Measurements from ENCODE around the gene RAD23A.
"Not testable (repeated sequence)": the region's sequence is repeated elsewhere in the genome, so short reads cannot be mapped to it uniquely, and the experiment has no call there.

The RAD23A gene

DNA sequence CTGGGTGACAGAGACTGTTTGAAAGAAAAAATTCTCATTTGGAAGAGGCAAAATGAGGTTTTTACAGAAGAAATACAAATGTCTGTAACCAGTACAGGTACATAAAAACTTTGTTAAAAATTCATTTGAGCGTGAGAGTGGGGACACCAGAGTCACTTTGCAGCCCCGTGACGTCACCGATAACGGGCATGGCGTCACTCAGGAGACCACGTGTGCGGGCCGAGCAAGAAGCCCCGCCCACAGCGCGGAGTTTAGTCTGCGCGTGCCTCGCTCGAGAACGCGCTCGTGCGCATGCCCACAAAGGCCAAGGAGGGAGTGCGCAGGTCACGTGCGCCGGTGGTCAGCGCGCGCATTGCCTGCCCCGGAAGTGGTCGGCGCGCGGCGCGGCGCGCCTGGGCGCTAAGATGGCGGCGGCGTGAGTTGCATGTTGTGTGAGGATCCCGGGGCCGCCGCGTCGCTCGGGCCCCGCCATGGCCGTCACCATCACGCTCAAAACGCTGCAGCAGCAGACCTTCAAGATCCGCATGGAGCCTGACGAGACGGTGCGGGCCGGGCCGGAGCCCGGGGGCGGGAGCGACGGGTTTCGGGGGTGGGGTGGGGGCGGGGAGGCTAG is at the start of gene RAD23A:
RAD23A (plus strand) TSS at position 384 of the 613 bp plus-strand sequence; CDS start at position 471, 87 bp downstream.
- DNase-seq: peak; percentile 99

DNA sequence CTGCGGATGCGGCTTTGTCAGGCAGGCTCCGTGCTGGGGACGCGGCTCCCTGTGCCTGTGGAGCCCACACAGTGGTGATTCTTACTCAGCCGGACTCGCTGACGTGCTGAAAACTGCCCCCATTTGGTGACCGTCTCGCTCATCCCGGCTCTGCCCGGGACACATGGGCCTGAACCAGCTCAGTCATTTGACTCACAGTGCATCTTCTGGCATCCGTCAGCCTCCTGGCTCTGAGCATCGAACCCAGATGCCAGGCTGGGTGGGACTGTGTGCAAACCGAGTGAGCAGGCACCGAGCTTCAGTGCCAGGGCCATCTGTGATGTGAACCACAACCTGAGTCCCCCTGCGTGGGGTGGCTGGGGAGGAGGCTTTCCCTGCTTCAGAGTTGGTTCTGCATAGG is 49.2 kb upstream of the RAD23A start:
- no peak for DNase-seq

DNA sequence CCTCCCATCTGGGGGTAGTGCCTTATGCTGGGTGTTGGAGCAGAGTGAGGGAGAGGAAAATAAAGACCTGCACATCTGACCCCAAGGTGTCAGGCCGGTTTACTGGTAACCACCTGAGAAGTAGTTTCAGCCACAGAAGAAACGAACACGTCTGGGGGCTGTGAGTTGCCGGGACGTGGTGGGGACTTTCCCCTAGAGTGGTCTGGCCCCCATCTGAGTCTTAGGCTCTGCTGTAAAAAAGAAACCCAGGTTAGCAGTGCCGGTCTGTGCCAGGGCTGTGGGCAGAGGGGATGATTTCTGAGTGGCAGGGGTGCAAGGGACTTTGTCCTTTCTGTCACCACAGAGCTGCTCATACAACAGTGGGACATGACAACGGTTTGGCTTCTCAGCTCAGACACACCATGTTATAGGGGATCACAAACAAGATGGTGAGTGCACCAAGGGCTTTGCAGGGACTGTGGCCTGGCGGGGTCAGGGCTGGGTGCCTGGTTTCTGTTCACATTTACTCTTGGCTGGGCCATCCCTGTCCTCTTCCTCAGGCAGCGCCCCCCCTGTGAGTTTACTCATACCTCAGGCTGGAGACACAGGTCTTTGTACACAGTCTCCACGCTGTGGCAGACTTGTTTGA is 45.7 kb upstream of the RAD23A start:
- DNase-seq: no peak

DNA sequence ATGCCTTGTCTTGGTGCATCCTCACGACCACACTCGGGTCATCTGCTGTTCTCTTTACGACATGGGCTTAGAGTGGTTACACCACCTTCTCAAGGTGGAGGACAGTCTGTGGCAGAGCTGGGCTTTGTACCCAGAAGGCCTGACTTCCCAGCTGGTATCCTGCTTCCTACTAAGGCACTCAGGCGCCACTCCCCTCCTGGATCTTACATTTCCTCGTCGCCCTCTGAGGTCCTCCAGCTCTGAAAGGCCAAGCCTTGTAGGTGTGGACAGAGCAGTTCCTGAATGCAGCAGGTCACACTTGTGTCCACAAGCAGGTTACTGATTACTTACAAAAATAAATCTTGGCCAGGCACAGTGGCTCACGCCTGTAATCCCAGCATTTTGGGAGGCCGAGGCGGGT is 38.5 kb upstream of the RAD23A start:
- DNase-seq: no peak

DNA sequence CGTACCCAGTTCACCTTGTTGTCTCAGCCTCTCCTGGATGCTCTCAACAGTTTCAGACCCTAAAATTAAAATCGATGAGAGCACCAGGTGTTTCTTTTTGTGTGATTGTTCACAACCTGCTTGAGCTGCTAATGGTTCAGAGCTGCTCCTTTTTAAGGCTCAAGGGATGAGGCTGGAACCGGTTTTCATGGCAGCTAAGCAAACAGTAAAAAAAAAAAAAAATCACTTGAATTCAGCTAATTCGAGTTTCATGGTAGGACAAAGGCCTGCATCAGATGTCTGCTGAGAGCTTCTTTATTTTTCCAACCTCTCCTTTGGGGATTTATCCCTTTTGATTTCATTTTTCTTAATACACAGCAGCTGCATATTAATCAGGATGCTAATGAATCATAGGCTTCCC is 33.1 kb upstream of the RAD23A start:
- DNase-seq: no peak

DNA sequence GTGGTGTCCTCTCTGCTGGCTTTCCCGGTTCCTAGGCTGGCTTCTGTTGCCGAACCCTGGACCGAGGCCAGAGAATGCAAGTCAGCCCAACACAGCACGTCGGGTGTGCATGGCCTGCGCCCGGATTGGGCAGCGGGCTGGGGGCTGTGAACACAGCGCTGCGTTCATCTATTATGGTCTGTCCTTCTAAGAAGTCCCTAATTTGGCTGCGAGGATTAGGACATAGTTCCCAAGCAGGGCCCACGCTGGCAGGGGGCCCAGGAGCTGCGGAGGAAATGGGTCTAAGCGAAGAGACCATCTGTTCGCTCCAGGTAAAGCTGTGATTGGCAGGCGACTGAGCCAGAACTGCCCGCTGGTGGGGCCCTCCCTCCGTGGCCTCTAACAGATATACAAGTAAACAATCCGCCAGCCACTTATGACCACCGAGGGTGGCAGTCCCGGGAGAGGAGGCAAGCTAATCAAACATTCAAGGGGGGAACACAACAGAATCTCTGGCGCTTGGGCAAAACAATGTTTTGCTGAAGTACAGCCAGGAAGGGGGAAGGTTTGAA is 32.6 kb upstream of the RAD23A start:
- DNase-seq: no peak

DNA sequence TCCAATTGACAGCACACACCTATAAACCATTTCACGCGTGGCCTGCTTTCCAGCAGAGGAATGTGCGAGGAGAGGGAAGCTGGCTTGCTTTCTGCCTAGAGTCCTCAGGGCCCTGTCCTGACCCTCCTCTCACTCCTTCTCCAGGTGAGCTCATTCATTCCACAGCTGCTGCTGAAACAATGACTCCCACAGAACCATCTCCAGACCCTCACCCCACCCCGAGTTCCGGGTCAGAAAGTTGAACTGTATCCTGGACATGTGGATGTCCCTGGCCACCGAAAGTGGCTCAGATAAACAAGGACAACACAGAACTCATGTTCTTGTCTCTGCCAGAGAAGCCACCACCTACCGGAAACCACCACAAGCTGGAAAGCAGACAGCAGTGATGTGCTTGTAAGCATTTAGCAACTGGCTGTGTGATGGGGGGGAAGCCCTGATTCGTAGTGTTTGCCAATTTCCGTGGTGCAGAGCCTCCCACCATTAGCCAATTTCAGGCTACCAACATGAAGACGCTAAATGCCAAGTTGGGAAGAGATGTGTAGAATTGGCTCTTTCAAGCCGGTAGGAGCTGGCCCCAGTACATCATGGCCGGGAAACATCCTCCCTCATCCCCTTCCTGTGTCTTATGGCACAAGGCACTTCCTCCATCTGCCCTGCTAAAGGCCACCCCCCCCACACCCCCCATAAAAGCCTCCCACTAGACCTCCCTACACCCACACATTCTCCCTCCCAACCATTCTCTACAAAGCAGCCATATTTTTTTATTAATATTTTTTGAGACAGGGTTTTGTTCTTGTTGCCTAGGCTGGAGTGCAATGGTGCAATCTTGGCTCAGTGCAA is 31.6 kb upstream of the RAD23A start:
- peak; percentile 65 for DNase-seq

DNA sequence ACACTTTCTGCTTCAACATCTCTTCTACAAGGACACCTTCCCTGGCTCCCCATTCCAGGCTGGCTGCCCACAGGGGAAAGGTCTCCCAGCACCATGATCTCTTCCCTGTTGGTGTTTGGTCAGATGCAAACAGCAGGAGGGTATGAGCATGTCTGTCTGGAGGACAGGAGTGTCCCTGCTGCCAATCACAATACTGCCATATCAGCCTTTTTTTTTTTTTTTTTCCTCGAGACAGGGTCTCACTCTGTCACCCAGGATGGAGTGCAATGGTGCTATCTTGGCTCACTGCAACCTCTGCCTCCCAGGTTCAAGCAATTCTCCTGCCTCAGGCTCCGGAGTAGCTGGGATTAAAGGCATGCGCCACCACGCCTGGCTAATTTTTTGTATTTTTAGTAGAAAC is 29.8 kb upstream of the RAD23A start:
- not testable (repeated sequence) for DNase-seq

DNA sequence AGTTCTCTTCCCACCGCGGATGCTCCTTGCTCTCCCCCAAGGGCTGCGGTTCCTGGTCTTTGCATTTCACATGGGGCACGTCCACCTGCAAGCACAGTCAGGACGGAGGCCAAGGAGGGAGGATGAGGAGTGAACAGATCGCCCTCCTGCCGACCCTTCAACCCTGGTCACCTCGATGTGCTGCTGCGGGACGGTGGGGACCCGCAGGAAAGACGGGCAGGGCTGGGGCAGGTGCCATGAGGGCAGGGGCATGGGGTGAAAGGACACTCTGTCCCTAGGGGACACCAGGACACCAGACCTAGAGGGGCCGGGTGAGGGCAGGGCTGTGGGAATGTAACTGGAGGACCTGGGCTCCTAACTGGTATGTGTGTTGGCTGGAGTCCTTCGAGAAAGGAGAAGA is 27.4 kb upstream of the RAD23A start:
- no peak for DNase-seq

DNA sequence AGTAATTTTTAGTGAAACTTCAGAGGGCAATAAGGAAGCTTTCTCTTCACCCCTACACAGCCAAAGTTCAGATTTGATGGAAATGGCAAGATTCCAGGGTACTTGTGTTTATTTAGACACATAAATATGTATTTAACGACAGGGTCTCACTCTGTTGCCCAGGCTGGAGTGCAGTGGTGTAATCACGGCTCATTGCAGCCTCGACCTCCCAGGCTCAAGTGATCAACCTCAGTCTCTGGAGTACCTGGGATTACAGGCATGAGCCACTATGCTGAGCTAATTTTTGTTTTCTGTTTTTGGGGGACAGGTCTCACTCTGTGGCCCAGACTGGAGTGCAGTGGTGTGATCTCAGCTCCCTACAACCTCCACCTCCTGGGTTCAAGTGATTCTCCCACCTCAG is 24.6 kb upstream of the RAD23A start:
- no peak for DNase-seq

DNA sequence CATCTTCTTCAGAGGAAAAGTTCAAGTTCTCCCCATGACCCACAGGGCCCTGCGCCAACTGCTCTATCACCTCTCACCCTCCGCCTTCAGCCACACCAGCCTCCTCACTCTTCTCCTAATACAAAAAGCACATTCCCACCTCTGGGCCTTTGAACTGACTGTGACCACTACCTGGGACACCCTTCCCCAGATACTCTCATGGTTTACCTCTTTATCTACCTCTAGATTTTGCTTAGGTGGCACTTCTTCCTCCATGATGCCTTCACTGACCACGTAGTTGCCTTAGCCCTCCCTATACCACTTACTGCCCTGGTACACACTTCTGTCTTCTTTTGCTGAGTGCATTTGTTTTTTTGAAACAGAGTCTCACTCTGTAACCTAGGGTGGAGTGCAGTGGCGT is 22.7 kb upstream of the RAD23A start:
- no peak for DNase-seq

DNA sequence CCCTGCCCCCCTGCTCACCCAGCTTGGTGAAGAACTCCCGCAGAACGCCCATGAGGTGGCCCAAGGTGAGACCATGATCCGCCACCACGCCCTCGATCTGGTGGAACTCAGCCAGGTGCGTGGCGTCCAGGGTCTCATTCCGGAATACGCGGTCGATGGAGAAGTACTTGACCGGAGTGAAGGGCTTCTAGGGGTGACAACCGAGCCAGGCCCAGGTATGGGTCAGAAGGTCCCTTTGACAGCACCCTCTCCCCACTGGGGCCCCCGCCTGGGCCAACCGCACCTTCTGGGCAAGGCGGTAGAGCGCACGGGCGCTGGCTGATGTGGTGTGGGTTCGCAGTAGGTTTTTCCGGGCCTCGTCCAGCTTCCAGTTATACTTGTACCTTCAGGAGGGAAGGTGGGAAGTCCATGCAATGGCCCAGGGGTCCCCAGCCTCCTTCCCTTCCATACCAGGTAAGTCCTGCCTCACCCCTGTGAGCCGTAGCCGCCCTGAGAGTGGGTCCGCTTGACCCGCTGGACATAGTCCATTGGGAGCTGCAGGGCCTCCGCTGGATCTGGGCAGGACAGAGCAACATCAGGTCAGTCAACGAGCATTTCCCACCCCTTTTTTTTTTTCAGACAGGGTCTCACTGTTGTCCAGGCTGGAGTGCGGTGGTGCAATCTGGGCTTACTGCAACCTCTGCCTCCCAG is 20.9 kb upstream of the RAD23A start:
- DNase-seq: no peak

DNA sequence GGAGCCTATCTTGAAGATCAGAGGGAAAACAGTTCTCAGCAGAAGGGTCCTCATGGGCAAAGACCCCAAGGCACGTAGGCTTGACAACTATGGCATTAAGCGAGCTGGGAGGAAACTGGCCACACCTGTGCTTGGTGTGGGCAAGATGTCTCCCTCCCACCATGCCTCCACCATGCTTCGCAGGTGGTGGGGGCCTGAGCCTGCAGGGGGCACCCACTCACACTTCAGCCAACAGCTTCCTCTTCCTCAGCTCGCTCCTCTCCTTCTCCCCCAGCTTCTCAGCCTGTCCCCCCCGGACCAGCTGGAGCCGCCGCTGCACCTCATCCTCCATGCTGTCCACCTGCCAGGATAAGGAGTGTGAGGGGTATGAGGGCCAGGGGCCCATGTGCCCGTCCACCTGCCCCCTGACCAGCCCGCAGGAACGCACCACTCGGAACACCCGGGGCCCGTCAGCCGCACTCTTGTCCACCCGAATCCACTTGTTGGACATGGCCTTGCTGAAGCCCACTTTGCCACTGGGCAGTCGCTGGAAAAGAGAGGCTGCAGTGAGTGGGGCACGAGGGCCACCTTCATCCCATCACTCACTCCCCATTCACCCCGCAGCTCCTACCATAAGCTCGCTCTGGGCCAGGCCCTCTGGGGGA is 15.5 kb upstream of the RAD23A start:
- DNase-seq: no peak

DNA sequence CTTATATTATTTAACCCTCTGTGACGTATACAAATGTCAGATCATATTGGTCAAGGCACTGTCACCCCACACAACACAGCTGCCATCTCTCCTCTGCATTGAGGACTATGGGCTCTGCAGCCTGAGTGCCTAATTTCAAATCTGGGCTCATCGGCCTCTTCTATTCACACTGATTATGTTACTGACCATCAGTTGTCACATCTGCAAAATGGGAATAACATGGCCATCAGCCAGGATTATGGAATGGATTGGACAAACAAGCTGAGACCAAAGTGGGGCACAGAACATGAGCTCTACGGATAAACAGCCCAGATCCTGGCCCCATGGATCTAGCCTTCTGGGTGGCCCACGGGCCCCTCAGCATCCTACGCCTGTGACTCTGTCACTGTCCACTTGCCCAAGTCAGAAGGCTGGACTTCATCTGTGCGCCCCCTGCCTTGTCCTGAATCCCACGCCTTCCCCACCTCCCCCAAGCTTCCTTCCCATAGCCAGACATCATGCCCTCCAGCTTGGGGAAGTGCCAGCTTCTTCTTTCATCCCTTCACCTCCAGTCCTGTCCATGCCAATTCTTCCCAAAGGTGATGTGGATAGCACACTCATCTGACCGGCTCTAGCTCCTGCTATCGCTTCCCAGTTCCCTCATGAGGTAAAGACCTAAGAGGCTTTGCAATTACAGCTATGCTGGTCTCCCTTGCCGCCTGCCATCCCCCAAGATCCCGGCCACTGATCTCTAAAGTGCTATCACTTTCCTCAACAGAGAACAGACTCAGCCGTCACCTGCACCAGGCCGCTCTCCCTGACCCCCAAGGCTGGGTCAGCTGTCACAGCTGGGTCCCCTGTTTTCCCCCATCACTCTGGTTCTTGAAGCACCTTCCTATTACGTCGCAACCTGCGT is 13.0 kb upstream of the RAD23A start:
- no peak for DNase-seq

DNA sequence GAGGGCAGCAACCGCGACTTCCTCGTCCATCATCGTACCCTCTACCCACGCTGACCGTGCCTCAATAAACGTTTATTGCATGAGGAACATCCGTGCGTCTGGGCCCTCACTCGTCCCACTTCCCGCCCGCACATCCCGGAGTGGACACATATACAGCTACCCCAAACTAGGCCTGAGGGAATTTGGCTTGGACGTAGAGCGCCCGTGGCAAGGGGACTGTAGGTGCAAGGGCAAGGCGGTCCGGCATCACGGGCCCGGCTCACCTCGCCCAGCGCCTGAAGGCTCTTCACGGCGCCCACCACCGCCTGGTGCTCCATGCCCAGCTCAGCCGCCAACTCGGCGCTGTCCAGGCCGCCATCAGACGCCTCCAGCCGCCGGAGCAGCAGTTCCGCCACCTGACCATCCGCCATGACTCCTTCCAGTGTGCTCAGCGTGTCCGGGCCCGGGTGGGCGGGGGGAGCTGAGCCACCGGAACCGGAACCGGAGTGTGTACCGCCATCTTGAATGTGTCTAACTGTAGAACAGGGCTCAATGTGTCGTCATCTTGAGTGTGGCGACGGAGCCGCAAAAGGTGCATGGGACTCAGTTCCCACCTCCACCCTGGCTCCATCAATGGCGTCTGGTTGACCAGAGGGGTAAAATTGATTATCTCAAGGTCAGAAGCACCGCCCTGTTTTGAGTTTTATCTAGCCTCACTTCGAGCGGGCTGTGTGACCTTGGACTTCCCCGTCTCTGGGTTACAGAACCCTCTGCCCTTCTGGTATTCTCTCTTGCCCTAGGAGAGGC is 12.2 kb upstream of the RAD23A start, which contains the start of gene FARSA:
FARSA (minus strand) TSS at position 425 of the 786 bp plus-strand sequence; CDS start at position 410, 15 bp downstream.
- DNase-seq: peak; percentile 90

DNA sequence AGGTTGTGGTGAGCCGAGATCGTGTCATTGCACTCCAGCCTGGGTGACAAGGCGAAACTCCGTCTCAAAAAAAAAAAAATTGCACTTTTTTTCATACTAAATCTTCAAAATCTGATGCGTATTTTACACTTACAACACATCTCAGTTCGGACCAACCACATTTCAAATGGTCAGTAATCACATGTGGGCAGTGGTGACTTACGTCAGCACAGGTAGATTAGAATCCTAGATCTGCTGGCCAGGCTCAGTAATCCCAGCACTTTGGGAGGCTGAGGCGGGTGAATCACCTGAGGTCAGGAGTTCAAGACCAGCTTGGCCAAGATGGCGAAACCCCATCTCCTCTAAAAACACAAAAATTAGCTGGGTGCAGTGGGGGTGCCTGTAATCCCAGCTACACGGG is 10.6 kb upstream of the RAD23A start:
- DNase-seq: no peak

DNA sequence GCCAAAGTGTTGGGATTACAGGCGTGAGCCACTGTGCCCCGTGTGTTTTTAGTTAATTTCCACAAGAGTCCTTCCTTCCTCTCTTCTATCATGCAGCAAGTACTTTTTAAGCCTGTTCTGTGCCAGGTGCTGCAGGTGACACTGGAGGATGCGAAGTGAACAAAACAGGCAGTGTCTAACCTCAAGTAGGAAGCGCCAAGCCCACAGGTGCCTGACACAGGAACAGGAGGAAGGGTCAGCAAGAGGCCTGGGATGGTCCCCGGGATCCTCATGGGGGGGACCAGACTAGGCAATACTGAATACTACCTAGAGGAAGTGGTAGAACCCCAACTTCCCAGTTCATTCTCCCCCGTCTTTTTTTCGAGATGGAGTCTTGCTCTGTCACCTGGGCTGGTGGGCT is 9.1 kb upstream of the RAD23A start:
- DNase-seq: no peak

DNA sequence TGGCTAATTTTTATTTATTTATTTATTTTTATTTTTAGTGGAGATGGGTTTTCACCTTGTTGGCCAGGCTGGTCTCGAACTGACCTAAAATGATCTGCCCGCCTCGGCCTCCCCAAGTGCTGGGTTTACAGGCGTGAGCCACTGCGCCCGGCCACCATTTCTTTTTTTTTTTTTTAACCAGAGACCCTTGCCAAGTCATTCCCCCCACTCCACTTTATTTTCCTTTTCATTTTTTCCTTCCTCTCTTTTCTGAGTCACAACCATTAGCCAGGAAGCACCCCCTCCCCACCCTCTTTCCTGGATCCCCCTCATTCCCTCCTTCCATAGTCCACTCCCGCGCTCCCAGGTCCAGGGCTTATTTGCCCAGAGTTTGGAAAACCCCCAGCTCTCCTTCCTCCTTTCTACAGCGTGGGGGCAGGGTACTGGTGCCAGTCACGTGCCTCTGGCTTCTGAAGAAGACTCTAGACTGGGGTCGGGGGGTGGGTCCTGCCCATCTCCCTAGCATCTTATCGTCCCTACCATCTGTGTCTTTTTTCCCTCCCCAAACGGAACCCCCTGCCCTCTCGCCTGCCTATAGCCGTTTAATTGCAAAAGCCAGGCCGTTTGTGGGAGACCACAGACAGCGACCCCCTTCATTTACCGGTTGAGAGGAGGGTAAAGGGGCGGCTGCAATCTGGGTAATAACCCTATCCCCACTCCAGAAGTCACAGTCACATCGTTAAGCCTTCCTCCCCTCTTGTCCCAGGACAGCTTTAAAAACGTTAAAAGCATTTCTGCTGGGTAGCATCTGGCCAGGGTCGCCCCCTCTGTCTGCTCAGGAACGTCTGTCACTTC is 8.4 kb upstream of the RAD23A start:
- DNase-seq: no peak

DNA sequence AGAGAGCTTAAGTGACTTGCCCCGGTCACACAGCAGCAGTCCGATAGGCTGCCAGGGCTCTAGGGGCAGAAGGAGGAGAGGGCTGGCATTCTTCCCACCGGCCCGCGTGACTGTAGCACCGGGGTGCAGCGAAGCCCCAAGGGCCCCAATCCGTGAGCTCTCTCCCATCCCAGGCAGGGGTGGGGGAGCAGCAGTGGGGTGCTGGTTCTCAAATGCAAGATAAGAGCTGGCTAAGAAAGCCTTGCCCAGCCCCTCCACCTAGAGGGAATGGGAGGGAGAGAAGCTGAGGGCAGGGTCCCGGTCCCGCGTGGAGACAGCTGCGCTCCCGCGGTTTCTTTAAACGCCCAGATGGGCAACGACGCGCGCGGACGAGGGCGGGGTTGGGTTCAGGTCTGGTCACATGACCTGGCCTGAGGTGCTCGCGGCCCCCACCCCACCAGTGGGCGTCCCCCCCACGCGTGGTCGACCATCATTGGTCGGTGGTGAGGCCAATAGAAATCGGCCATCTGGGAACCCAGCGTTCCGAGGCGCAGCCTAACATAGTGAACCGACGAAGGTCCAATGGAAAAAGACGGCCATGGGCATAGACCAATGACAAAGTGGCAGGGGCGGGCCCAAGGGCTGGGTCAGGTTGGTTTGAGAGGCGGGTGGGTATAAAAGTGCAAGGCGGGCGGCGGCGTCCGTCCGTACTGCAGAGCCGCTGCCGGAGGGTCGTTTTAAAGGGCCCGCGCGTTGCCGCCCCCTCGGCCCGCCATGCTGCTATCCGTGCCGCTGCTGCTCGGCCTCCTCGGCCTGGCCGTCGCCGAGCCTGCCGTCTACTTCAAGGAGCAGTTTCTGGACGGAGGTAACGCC is 7.5 kb upstream of the RAD23A start, which contains the start of gene CALR:
CALR (plus strand) TSS at position 683 of the 852 bp plus-strand sequence; CDS start at position 754, 71 bp downstream.
- peak; percentile 100 for DNase-seq
